SU-DHL-6 (cell line): ENCODE measurements around the gene AP3D1.

Experiments used
- CTCF ChIP-seq: fragments of 200-600 bp; sonication (generic); IDR thresholded peaks from one replicate; pipeline ENCODE4 v1.5.1; 2017; ENCODE audit warnings: antibody characterized with exemption, mild to moderate bottlenecking, low read length, moderate library complexity; ENCODE audit not compliant: insufficient read depth, poor library complexity, severe bottlenecking
- EZH2phosphoT487 ChIP-seq: fragments of 200-600 bp; sonication (generic), shearing (Covaris generic); conservative IDR thresholded peaks from 2 replicates; pipeline ENCODE4 v1.6.1; 2018; ENCODE audit warnings: mild to moderate bottlenecking, antibody characterized with exemption, low read length, moderate library complexity, mixed read lengths

GRCh38 chr19:2144190-2144589 is 7.2 kb downstream of the AP3D1 start:
- TF ChIP-seq EZH2phosphoT487 (no peak), CTCF (no peak)
